ENCODE results near the gene THOP1. TPM values are rescaled to one million over a fixed set of nuclear protein-coding genes. Genes with fewer than 3 reads are reported as not detected.

Gene THOP1
- total RNA-seq, 1 donor from 2014 or later: 29.3 TPM

DNA sequence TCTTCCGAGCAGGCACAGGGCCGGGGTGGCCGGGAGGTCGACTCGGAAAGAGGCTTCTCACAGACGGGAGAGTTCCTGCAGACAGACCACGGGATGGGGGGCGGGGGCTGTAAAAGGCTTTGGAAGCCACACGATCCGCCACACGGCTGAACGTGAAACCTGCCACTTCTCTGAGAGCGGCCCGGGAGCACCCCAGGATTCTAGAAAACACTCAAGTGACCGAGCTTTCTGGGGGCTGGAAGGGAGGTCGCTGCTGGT, 29.9 kb upstream of the THOP1 start:
- Histone ChIP-seq H3K36me3 (peaks cover 46% of the 10 kb centered on the region), H3K4me3 (no peak overlapping the region), H3K9me3 (no peaks in the 10 kb centered on the region), H3K27ac (no peak overlapping the region), H3K4me1 (no peaks in the 10 kb centered on the region), H3K27me3 (no peaks in the 10 kb centered on the region)
- intact Hi-C loops (cut with DNase I): no loop called here
- ATAC-seq (no peak), DNase-seq (no peak)
- TF ChIP-seq, protein P1, sequence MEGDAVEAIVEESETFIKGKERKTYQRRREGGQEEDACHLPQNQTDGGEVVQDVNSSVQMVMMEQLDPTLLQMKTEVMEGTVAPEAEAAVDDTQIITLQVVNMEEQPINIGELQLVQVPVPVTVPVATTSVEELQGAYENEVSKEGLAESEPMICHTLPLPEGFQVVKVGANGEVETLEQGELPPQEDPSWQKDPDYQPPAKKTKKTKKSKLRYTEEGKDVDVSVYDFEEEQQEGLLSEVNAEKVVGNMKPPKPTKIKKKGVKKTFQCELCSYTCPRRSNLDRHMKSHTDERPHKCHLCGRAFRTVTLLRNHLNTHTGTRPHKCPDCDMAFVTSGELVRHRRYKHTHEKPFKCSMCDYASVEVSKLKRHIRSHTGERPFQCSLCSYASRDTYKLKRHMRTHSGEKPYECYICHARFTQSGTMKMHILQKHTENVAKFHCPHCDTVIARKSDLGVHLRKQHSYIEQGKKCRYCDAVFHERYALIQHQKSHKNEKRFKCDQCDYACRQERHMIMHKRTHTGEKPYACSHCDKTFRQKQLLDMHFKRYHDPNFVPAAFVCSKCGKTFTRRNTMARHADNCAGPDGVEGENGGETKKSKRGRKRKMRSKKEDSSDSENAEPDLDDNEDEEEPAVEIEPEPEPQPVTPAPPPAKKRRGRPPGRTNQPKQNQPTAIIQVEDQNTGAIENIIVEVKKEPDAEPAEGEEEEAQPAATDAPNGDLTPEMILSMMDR (IDR thresholded peaks at IDR 0.05): no peak

DNA sequence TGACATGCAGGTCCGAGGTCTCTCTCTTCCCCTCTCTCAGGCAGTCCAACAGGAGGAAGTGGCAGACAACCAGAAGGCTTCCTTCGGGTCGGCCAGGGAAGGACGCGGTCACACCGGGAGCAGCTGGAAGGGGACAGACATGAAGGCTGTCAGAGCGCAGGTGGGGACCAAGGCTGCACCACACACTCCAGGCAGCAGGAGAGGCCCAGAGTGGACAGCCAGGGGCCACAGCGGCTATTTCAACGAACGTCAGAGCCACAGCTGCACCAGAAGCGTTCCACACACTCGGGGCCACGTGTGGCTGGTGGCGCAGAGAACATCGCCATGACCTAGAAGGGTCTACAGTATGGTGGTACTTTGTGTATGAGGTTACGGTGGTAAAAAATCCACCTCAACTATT, 29.5 kb upstream of the THOP1 start:
- Histone ChIP-seq H3K4me3 (no peak overlapping the region), H3K4me1 (no peaks in the 10 kb centered on the region), H3K9me3 (no peaks in the 10 kb centered on the region), H3K27me3 (no peaks in the 10 kb centered on the region), H3K36me3 (peaks cover 50% of the 10 kb centered on the region), H3K27ac (no peak overlapping the region)
- DNase-seq (no peak), ATAC-seq (no peak)
- TF ChIP-seq, protein P1 (IDR thresholded peaks at IDR 0.05): no peak
- intact Hi-C loops (cut with DNase I): no loop called here

GRCh38 chr19:2756477-2756876, 28.8 kb upstream of the THOP1 start:
- no peaks in the 10 kb centered on the region for H3K27me3 ChIP-seq
- no peak overlapping the region for H3K27ac ChIP-seq
- H3K4me3 ChIP-seq: no peak overlapping the region
- ATAC-seq (no peak), DNase-seq (no peak)
- TF ChIP-seq, protein P1 (IDR thresholded peaks at IDR 0.05): no peak
- H3K9me3 ChIP-seq: no peaks in the 10 kb centered on the region
- peaks cover 56% of the 10 kb centered on the region for H3K36me3 ChIP-seq
- H3K4me1 ChIP-seq: no peaks in the 10 kb centered on the region
- intact Hi-C loops (cut with DNase I): no loop called here

GRCh38 chr19:2756921-2757881, 28.1 kb upstream of the THOP1 start:
- TF ChIP-seq, protein P1 (IDR thresholded peaks at IDR 0.05): no peak
- intact Hi-C loops (cut with DNase I): no loop called here
- Histone ChIP-seq H3K4me1 (no peaks in the 10 kb centered on the region), H3K9me3 (no peaks in the 10 kb centered on the region), H3K36me3 (peaks cover 64% of the 10 kb centered on the region), H3K4me3 (no peak overlapping the region), H3K27ac (no peak overlapping the region), H3K27me3 (no peaks in the 10 kb centered on the region)
- ATAC-seq (no peak), DNase-seq (peak; percentile 60)

- peaks cover 79% of the 10 kb centered on the region for H3K36me3 ChIP-seq
- H3K27me3 ChIP-seq: no peaks in the 10 kb centered on the region
- no peaks in the 10 kb centered on the region for H3K4me1 ChIP-seq
- TF ChIP-seq, protein P1 (IDR thresholded peaks at IDR 0.05): no peak
- H3K4me3 ChIP-seq: no peak overlapping the region
- intact Hi-C loops (cut with DNase I): no loop called here
- no peaks in the 10 kb centered on the region for H3K9me3 ChIP-seq
- DNase-seq (no peak), ATAC-seq (no peak)
- no peak overlapping the region for H3K27ac ChIP-seq
These were observed 26.5 kb upstream of the THOP1 start for GRCh38 chr19:2758601-2759313.

All from upper lobe of right lung (tissue), 1 donor.